Measurements from ENCODE around the gene PGM5. TPM values are rescaled to one million over a fixed set of nuclear protein-coding genes. Genes with fewer than 3 reads are reported as not detected.

PGM5 gene
- total RNA-seq, 1 experiment from 2014 or later: not detected

DNA sequence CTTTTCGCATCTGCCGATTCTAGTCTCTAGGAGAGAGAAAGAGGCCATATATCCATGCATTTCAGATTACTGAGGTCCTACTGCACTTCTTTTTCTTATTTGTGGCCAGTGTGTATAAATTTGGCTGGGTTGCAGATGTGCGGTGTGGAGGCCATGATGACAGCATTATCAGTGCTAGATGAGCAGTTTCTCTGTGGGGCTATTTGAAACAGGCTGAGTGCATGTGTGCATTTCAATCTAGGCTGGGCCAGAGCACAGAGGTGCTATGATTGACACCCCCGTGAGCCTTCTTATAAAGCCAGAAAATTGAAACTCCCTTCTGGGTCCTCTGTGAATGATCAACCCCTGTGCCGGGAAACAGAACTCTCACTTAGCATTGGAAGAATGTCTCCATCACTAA lies 114.2 kb downstream of the PGM5 start:
- WGBS (ENCODE audit: extremely low coverage, insufficient read length, low lambda C conversion rate): no CpG with 5 or more reads among the region's 5 CpGs
- H2BK20ac ChIP-seq (ENCODE audit: low read depth, low read length, poor library complexity, severe bottlenecking): no peak overlapping the region
- no peaks in the 10 kb centered on the region for H3K27me3 ChIP-seq (ENCODE audit: insufficient read depth, low read length)
- no peaks in the 10 kb centered on the region for H3K36me3 Mint-ChIP-seq (ENCODE audit: insufficient read depth in 1 of 3, low read depth in 3 of 3)
- no peak overlapping the region for H3K23ac ChIP-seq (ENCODE audit: insufficient read length, low read depth, low read length)
- no peaks in the 10 kb centered on the region for H3K79me1 ChIP-seq (ENCODE audit: insufficient read depth, low read depth, low read length, poor library complexity, severe bottlenecking)
- H3K4me2 ChIP-seq (ENCODE audit: insufficient read depth, insufficient read length, low read length): no peak overlapping the region
- H3K56ac ChIP-seq (ENCODE audit: insufficient read length, low read depth, low read length): no peak overlapping the region
- H2BK12ac ChIP-seq (ENCODE audit: insufficient read length, low read depth, low read length): no peak overlapping the region
- H3K27me3 Mint-ChIP-seq (ENCODE audit: low read depth): peaks cover 85% of the 10 kb centered on the region
- no peaks in the 10 kb centered on the region for H3K23me2 ChIP-seq (ENCODE audit: insufficient read length, low read depth, low read length, poor library complexity, severe bottlenecking)
- no peaks in the 10 kb centered on the region for H3K9me3 ChIP-seq (ENCODE audit: control insufficient read depth, low read depth, low read length)
- H3K18ac ChIP-seq (ENCODE audit: insufficient read length, low read depth, low read length): no peak overlapping the region
- no peak overlapping the region for H3K9ac ChIP-seq (ENCODE audit: extremely low read depth, insufficient read length, low read length)
- H2BK120ac ChIP-seq (ENCODE audit: low read depth, low read length, poor library complexity, severe bottlenecking): no peak overlapping the region
- H3K4me3 Mint-ChIP-seq: no peak overlapping the region
- no peak overlapping the region for H3K27ac ChIP-seq (ENCODE audit: insufficient read length, low read depth, low read length)
- H3K14ac ChIP-seq (ENCODE audit: insufficient read depth, low read length): no peak overlapping the region
- H2BK5ac ChIP-seq (ENCODE audit: insufficient read length, low read length): no peak overlapping the region
- TF ChIP-seq, protein P1, sequence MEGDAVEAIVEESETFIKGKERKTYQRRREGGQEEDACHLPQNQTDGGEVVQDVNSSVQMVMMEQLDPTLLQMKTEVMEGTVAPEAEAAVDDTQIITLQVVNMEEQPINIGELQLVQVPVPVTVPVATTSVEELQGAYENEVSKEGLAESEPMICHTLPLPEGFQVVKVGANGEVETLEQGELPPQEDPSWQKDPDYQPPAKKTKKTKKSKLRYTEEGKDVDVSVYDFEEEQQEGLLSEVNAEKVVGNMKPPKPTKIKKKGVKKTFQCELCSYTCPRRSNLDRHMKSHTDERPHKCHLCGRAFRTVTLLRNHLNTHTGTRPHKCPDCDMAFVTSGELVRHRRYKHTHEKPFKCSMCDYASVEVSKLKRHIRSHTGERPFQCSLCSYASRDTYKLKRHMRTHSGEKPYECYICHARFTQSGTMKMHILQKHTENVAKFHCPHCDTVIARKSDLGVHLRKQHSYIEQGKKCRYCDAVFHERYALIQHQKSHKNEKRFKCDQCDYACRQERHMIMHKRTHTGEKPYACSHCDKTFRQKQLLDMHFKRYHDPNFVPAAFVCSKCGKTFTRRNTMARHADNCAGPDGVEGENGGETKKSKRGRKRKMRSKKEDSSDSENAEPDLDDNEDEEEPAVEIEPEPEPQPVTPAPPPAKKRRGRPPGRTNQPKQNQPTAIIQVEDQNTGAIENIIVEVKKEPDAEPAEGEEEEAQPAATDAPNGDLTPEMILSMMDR (conservative IDR thresholded peaks at IDR 0.05): no peak
- no peak overlapping the region for H2BK15ac ChIP-seq (ENCODE audit: low read depth, low read length)
- H4K5ac ChIP-seq (ENCODE audit: insufficient read length, low read depth, low read length): no peak overlapping the region
- H2AFZ ChIP-seq (ENCODE audit: low read length): no peak overlapping the region
- H4K91ac ChIP-seq (ENCODE audit: insufficient read length, low read depth, low read length): no peak overlapping the region
- H2AK5ac ChIP-seq (ENCODE audit: insufficient read length, low read length): no peak overlapping the region
- no peak overlapping the region for H3T11ph ChIP-seq (ENCODE audit: low read length)
- H3K4ac ChIP-seq (ENCODE audit: low read depth, low read length): no peak overlapping the region
- no peaks in the 10 kb centered on the region for H3K79me2 ChIP-seq (ENCODE audit: insufficient read depth, low read length)
- no peak overlapping the region for H3K27ac Mint-ChIP-seq
- H4K8ac ChIP-seq (replicated peaks; ENCODE audit: insufficient read length, low read depth, low read length): no peak overlapping the region
- no peaks in the 10 kb centered on the region for H4K20me1 ChIP-seq (ENCODE audit: control insufficient read depth, insufficient read depth, insufficient read length)
- no peak for DNase-seq
- no peaks in the 10 kb centered on the region for H3K9me3 Mint-ChIP-seq
- H3K4me1 Mint-ChIP-seq: no peaks in the 10 kb centered on the region
- H3K4me1 ChIP-seq (ENCODE audit: insufficient read depth, low read length): no peaks in the 10 kb centered on the region
